ENCODE data around the gene SGCA.

SGCA gene

DNA sequence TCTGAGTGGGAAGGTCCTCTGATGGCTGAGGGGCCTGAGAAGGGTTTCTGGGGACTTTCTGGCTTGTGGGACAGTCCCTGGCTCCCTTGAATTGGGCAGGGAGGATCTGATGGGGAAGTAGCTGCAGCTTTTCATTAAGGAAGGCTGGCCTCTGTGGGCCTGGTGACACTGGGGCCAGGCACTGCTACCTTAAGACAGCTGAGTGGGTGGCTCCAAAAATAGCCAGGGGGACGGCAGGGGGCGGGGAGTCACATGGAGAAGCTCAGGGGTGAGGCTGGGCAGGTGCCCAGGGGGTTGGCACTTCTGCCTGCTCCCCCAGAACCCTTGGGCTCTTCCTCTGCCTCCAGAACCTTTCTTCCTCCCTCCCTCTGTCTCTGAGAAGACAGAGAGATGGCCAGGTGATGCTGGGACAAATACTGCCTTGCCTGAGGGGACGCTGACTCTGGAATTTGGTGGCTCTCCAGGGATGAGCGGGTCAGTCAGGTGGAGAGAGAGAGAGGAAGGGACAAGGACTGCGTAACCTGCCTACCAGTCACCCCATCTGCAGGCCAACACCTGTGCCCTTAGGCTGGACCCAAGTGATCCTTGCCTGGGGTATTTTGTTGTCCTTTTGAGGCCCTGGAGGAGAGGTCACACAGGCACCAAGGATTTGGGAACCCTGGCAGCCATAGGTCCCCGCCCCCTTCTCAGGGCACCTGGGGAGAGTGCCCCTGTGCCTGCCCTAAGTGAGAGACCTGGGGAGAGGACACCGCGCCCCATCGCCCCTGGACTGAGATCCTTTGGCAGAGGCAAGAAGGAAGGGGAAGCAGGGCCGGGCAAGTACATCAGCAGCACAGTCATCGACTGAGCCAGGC is 1.7 kb upstream of the SGCA start (continued):
- TF ChIP-seq, protein P1, sequence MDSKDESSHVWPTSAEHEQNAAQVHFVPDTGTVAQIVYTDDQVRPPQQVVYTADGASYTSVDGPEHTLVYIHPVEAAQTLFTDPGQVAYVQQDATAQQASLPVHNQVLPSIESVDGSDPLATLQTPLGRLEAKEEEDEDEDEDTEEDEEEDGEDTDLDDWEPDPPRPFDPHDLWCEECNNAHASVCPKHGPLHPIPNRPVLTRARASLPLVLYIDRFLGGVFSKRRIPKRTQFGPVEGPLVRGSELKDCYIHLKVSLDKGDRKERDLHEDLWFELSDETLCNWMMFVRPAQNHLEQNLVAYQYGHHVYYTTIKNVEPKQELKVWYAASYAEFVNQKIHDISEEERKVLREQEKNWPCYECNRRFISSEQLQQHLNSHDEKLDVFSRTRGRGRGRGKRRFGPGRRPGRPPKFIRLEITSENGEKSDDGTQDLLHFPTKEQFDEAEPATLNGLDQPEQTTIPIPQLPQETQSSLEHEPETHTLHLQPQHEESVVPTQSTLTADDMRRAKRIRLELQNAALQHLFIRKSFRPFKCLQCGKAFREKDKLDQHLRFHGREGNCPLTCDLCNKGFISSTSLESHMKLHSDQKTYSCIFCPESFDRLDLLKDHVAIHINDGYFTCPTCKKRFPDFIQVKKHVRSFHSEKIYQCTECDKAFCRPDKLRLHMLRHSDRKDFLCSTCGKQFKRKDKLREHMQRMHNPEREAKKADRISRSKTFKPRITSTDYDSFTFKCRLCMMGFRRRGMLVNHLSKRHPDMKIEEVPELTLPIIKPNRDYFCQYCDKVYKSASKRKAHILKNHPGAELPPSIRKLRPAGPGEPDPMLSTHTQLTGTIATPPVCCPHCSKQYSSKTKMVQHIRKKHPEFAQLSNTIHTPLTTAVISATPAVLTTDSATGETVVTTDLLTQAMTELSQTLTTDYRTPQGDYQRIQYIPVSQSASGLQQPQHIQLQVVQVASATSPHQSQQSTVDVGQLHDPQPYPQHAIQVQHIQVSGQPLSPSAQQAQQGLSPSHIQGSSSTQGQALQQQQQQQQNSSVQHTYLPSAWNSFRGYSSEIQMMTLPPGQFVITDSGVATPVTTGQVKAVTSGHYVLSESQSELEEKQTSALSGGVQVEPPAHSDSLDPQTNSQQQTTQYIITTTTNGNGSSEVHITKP (tag by site-specific recombination; IDR thresholded peaks at IDR 0.05), result peak; percentile 70
- no peak for TF ChIP-seq ZNF629 (tag by site-specific recombination; IDR thresholded peaks at IDR 0.05)
- TF ChIP-seq ZBTB44 (tag by site-specific recombination; IDR thresholded peaks at IDR 0.05), result no peak
- TF ChIP-seq ZNF664 (tag by site-specific recombination; IDR thresholded peaks at IDR 0.05), result no peak
- TF ChIP-seq EGR2 (tag by site-specific recombination; IDR thresholded peaks at IDR 0.05; ENCODE audit: low read depth), result peak; percentile 67
- TF ChIP-seq ZNF114 (tag by site-specific recombination; IDR thresholded peaks at IDR 0.05), result no peak
- TF ChIP-seq ZNF548 (tag by site-specific recombination; IDR thresholded peaks at IDR 0.05), result no peak
- no peak for TF ChIP-seq ZNF610 (tag by site-specific recombination; IDR thresholded peaks at IDR 0.05; ENCODE audit: borderline replicate concordance)
- TF ChIP-seq ZNF391 (tag by site-specific recombination; IDR thresholded peaks at IDR 0.05; ENCODE audit: borderline replicate concordance, low read depth), result no peak
- TF ChIP-seq ZBTB6 (tag by site-specific recombination; IDR thresholded peaks at IDR 0.05), result no peak
- TF ChIP-seq ZBTB11 (tag by site-specific recombination; conservative IDR thresholded peaks at IDR 0.05; ENCODE audit: low read depth), result no peak

GRCh38 chr17:50164697-50164988 is 1.2 kb upstream of the SGCA start:
- CTCF ChIA-PET, result interaction anchor here (0.5 to 7.4 kb wide), 11 partner anchors 10 to 152 kb away, joined by 3 to 106 read pairs (median 6); no protein-coding TSS in a partner anchor
- no peaks in the 10 kb centered on the region for H3K4me1 ChIP-seq (ENCODE audit: control insufficient read depth, insufficient read depth, low read length)

More at GRCh38 chr17:50164697-50164988, 1.2 kb upstream of the SGCA start:
- no peaks in the 10 kb centered on the region for H3K36me3 ChIP-seq (ENCODE audit: control insufficient read depth in 2 of 2, insufficient read depth in 1 of 2, low read length in 2 of 2)
- H3K4me3 ChIP-seq (ENCODE audit: low read depth, low read length), result no peak overlapping the region
- TF ChIP-seq SCRT2 (tag by site-specific recombination; IDR thresholded peaks at IDR 0.05) (no peak), ZNF23 (tag by site-specific recombination; IDR thresholded peaks at IDR 0.05; ENCODE audit: borderline replicate concordance) (no peak), ZNF146 (tag by site-specific recombination; IDR thresholded peaks at IDR 0.05) (no peak), ZNF529 (tag by site-specific recombination; IDR thresholded peaks at IDR 0.05; ENCODE audit: insufficient replicate concordance) (no peak), OVOL3 (tag by site-specific recombination; IDR thresholded peaks at IDR 0.05) (no peak), ZBTB48 (tag by site-specific recombination; IDR thresholded peaks at IDR 0.05) (no peak), ZNF768 (tag by site-specific recombination; IDR thresholded peaks at IDR 0.05) (no peak), WT1 (tag by site-specific recombination; IDR thresholded peaks at IDR 0.05) (no peak), ZNF843 (tag by site-specific recombination; IDR thresholded peaks at IDR 0.05) (no peak), ZNF473 (tag by site-specific recombination; IDR thresholded peaks at IDR 0.05) (no peak), ZNF426 (tag by site-specific recombination; IDR thresholded peaks at IDR 0.05) (no peak), ZNF558 (tag by site-specific recombination; IDR thresholded peaks at IDR 0.05) (no peak)
- H3K27ac ChIP-seq (ENCODE audit: extremely low read depth, low read depth, low read length), result no peak overlapping the region
- POLR2A ChIA-PET, result interaction anchor here (1.3 kb wide), 1 partner anchor 13 kb away, joined by 8 read pairs; no protein-coding TSS in a partner anchor
- H3K9me3 ChIP-seq (ENCODE audit: control insufficient read depth, insufficient read depth, low read depth, low read length), result no peaks in the 10 kb centered on the region
